GM21360 (cell line): Measurements from ENCODE around the gene TES.
"Not testable (repeated sequence)": the region's sequence is repeated elsewhere in the genome, so short reads cannot be mapped to it uniquely, and the experiment has no call there.

Source experiments
- ATAC-seq: cut with Tn5 transposase; IDR thresholded peaks from one replicate; pipeline ENCODE4 v1.9.1; 2021; ENCODE audit warnings: mild to moderate bottlenecking, moderate library complexity; ENCODE audit not compliant: unreplicated experiment

The TES gene

GRCh38 chr7:116279217-116279616, 68.9 kb downstream of the TES start:
- ATAC-seq: no peak

GRCh38 chr7:116280803-116281202, 70.5 kb downstream of the TES start:
- ATAC-seq: no peak

DNA sequence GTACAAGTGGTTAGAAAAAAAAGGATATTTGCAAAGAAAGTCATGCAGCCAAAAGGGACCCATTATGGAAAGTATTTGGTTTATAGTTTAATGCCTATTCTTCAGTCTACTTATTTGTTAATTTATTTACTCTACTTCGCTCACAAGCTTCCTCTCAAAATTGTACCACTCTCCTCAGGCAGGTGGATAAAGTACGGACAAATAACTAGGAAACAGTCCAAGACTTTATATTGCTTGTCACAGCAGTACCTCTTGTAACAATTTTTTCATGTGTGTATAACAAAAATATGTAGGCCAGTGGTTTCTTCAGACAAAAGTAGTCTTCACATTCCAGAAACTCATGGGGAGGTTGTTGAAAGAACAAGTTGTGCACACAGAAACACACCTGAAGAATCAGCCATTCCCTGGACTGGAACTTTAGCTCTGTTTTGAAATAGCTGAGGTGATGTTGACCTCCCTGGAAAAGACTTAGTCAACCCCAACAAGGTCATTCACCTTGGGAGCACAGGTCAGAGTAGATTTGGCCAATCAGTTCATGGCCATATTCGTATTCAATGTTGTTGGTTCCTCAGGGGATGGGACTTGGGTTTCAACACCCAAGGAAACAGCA, 73.4 kb downstream of the TES start:
- ATAC-seq: no peak

- no peak for ATAC-seq
Observed at GRCh38 chr7:116284390-116284789, 74.1 kb downstream of the TES start.

DNA sequence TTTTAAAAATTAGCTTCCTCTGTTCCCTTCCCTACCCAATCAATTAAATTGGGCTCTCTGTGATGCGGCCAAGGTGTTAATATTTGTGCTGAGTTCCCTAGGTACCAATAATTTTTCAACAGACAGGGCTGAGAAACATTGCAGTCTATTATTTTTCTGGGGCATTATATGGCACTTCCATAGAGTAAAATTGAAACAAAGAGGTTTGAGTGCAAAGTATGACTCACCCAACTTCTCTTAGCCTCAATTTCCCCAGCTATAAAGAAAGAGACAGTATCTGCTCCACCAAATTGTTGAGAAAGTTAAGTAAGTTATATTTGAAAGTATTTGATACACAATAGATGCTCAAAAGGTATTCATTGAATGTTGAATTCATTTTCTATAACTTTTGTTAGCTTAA, 74.9 kb downstream of the TES start:
- ATAC-seq: no peak

DNA sequence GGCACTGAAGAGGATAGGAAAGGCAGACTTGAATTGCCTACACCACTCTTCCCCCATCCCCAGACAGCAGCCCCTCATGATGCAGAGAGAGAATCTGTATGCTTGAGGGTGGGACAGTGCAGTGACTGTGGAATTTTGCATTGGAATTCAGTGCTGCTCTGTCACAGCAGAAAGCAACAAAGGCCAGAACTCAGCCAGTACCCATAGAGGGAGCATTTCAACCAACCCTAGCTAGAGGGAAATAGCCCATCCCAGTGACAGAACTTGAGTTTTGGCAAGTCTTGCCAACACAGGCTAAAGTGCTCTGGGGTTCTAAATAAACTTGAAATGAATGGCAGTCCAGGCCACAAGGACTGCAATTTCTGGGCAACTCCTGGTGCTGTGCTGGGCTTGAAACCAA, 80.4 kb downstream of the TES start:
- no peak for ATAC-seq

GRCh38 chr7:116291937-116292336, 81.6 kb downstream of the TES start:
- ATAC-seq: no peak

- ATAC-seq: no peak
Observed at GRCh38 chr7:116292381-116292780, 82.0 kb downstream of the TES start.

DNA sequence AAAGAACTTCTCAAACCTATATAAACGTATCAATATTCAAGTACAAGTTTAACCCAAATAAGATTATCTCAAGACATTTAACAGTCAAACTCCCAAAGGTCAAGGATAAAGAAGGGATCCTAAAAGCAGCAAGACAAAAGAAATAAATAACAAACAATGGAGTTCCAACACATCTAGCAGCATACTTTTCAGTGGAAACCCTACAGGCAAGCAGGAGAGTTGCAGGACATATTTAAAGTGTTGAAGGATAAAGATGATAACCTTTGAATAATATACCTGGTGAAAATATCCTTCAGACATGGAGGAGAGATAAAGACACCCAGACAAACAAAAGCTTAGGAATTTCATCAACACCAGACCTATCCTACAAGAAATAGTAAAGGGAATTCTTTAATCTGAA, 82.8 kb downstream of the TES start:
- no peak for ATAC-seq

DNA sequence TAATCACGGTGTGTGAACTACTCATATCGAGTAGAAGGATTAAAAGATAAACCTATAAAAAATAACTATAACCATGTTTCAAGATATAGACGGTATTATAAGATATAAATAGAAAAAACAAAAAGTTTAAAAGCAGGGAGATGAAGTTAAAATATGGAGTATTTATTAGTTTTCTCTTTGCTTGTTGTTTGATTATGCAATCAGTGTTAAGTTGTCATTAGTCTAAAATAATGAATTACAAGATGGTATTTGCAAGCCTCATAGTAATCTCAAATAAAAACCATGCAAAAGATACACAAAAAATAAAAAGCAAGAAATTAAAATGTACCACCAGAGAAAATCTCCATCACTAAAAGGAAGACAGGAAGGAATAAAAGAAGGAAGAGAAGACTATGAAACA, 83.3 kb downstream of the TES start:
- ATAC-seq: no peak

- ATAC-seq: not testable (repeated sequence)
Observed at GRCh38 chr7:116295903-116296302, 85.6 kb downstream of the TES start.

GRCh38 chr7:116298055-116298454, 87.7 kb downstream of the TES start:
- ATAC-seq: no peak

- no peak for ATAC-seq
Observed at GRCh38 chr7:116298576-116298975, 88.2 kb downstream of the TES start.

DNA sequence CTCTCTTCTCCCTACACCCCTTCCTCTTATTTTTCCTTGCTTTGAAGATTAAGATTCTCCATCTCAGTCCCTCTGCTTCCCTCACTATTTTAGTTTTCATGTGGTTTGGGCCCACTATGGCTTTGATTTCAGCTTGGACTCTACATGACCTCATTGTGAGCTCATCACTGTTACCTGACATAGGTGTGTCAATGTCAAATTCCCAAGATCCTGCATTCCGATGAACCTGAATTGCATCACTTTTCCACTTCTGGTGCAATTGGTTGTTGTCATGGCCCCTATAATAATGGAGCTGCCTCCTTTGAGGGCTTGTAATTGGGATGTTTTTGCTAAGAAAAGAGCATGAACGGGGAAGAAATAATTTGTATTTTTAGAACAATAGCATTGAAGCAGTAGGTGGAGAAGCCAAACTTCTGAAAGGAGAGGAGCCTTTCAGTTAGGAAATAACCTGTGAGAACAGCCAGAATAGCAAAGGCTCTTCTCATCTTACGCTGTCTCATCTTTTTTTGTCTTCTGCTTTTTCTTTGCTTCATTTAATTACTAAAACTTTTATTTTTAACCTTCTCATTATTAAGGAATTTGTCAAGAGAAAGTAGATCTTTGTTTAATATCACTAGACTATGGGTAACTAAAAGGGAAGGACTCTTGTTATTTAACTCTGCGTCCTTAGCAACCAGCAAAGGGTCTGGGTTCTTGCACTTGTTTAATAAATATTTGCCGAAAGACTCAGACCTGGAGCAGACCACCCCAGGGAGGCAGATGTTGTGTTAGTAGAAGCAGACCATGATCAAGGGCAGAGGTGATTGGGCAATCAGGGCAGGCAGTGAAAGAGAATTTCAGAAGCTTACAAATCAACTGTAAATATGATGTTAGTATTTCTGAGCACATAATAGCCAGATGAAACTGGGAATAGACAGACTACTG, 95.4 kb downstream of the TES start:
- ATAC-seq: no peak

- ATAC-seq: no peak
Observed at GRCh38 chr7:116306409-116307048, 96.2 kb downstream of the TES start.

GRCh38 chr7:116307253-116307652, 96.9 kb downstream of the TES start:
- no peak for ATAC-seq
